ENCODE data around the gene MAP3K4.

- TF ChIP-seq, protein P1, sequence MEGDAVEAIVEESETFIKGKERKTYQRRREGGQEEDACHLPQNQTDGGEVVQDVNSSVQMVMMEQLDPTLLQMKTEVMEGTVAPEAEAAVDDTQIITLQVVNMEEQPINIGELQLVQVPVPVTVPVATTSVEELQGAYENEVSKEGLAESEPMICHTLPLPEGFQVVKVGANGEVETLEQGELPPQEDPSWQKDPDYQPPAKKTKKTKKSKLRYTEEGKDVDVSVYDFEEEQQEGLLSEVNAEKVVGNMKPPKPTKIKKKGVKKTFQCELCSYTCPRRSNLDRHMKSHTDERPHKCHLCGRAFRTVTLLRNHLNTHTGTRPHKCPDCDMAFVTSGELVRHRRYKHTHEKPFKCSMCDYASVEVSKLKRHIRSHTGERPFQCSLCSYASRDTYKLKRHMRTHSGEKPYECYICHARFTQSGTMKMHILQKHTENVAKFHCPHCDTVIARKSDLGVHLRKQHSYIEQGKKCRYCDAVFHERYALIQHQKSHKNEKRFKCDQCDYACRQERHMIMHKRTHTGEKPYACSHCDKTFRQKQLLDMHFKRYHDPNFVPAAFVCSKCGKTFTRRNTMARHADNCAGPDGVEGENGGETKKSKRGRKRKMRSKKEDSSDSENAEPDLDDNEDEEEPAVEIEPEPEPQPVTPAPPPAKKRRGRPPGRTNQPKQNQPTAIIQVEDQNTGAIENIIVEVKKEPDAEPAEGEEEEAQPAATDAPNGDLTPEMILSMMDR (IDR thresholded peaks at IDR 0.05; ENCODE audit: borderline replicate concordance, extremely low read depth, low read length, poor library complexity, severe bottlenecking), result no peak
- no peak for TF ChIP-seq EZH2 (IDR thresholded peaks at IDR 0.05; ENCODE audit: borderline replicate concordance, low read depth, low read length, severe bottlenecking)
Measured at GRCh38 chr6:161117942-161118341, 126.4 kb downstream of the MAP3K4 start.

Measured in DND-41 (cell line).